ENCODE results near the gene HECTD3. TPM values are rescaled to one million over a fixed set of nuclear protein-coding genes. Genes with fewer than 3 reads are reported as not detected.

The HECTD3 gene
- total RNA-seq, 4 donors from 2014 or later, result 40.4 to 51.6 (median 46.4) TPM

DNA sequence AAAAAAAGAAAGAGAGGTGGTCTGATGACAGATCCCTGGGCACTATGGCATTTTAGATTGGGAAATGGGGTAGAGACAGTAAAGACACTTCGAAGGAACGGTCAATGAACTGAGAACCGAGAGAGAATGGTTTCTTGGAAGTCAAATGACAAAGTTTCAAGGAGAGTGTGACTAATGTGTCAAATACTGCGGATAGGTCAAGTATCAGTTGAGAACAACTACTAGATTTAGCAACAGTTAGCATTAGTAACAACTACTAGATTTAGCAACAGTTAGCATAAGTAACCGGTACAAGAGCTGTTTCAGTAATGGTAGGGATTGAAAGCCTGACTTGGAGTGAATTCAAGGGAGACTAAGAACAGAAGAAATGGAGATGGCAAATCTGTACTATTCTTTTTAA lies 35.9 kb upstream of the HECTD3 start:
- Histone ChIP-seq H3K36me3 (peaks cover 0 to 8% (median 0%) of the 10 kb centered on the region in 3 donors), H3K4me3 (no peak overlapping the region), H3K4me1 (no peaks in the 10 kb centered on the region), H3K27ac (no peak overlapping the region), H3K9me3 (no peaks in the 10 kb centered on the region), H3K27me3 (no peaks in the 10 kb centered on the region)
- TF ChIP-seq POLR2A (IDR thresholded peaks at IDR 0.05) (no peak), EP300 (IDR thresholded peaks at IDR 0.05) (no peak)
- TF ChIP-seq, protein P1, sequence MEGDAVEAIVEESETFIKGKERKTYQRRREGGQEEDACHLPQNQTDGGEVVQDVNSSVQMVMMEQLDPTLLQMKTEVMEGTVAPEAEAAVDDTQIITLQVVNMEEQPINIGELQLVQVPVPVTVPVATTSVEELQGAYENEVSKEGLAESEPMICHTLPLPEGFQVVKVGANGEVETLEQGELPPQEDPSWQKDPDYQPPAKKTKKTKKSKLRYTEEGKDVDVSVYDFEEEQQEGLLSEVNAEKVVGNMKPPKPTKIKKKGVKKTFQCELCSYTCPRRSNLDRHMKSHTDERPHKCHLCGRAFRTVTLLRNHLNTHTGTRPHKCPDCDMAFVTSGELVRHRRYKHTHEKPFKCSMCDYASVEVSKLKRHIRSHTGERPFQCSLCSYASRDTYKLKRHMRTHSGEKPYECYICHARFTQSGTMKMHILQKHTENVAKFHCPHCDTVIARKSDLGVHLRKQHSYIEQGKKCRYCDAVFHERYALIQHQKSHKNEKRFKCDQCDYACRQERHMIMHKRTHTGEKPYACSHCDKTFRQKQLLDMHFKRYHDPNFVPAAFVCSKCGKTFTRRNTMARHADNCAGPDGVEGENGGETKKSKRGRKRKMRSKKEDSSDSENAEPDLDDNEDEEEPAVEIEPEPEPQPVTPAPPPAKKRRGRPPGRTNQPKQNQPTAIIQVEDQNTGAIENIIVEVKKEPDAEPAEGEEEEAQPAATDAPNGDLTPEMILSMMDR (IDR thresholded peaks at IDR 0.05), result no peak
- WGBS, 2 donors, result 90 to 94% methylated on average over 5 of the region's 5 CpGs
- DNase-seq (ENCODE audit: low spot score in 2 of 2), result no peak

GRCh38 chr1:45044916-45045315 lies 33.8 kb upstream of the HECTD3 start:
- TF ChIP-seq POLR2A (IDR thresholded peaks at IDR 0.05) (no peak), EP300 (IDR thresholded peaks at IDR 0.05) (no peak)
- TF ChIP-seq, protein P1 (IDR thresholded peaks at IDR 0.05), result no peak
- no peak for DNase-seq (ENCODE audit: low spot score in 2 of 2)
- Histone ChIP-seq H3K4me1 (no peaks in the 10 kb centered on the region), H3K36me3 (peaks cover 0 to 8% (median 0%) of the 10 kb centered on the region in 3 donors), H3K27me3 (no peaks in the 10 kb centered on the region), H3K9me3 (no peaks in the 10 kb centered on the region), H3K27ac (no peak overlapping the region), H3K4me3 (no peak overlapping the region)
- WGBS, 2 donors, result 79 to 100% methylated on average over 1 of the region's 1 CpG

DNA sequence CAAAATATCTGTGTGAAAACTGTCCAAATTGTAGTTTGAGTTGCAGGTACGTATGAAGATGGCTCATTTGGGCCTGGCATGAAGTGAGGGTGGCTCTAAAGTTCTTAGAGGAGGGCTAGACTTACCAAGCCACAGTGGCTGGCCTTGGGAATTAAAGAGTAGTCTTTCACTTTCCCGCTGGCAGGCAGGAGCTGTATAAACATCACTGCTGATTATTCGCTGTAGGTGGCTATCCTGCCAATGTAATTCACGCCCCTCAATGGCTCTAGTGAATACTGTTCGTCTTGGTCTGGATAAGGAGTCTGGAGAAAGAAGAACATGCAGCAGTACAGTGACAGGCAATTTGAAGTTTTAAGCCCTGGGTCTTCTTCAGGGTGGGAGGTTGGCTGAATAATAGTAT lies 32.0 kb upstream of the HECTD3 start:
- H3K4me3 ChIP-seq, result no peak overlapping the region
- DNase-seq (ENCODE audit: low spot score in 2 of 2), result no peak
- 83 to 89% methylated on average over 5 of the region's 5 CpGs for WGBS, 2 donors
- no peaks in the 10 kb centered on the region for H3K4me1 ChIP-seq
- no peaks in the 10 kb centered on the region for H3K27me3 ChIP-seq
- no peak overlapping the region for H3K27ac ChIP-seq
- no peaks in the 10 kb centered on the region for H3K9me3 ChIP-seq
- TF ChIP-seq, protein P1 (IDR thresholded peaks at IDR 0.05), result no peak
- TF ChIP-seq POLR2A (IDR thresholded peaks at IDR 0.05) (no peak), EP300 (IDR thresholded peaks at IDR 0.05) (no peak)
- peaks cover 0 to 17% (median 0%) of the 10 kb centered on the region in 3 donors for H3K36me3 ChIP-seq

GRCh38 chr1:45040297-45040696 lies 29.2 kb upstream of the HECTD3 start:
- no peaks in the 10 kb centered on the region for H3K9me3 ChIP-seq
- H3K27ac ChIP-seq, result no peak overlapping the region
- 87 to 91% methylated on average over 5 of the region's 5 CpGs for WGBS, 2 donors
- TF ChIP-seq EP300 (IDR thresholded peaks at IDR 0.05), result no peak
- no peak for TF ChIP-seq POLR2A (IDR thresholded peaks at IDR 0.05)
- TF ChIP-seq, protein P1 (IDR thresholded peaks at IDR 0.05), result no peak
- no peaks in the 10 kb centered on the region for H3K27me3 ChIP-seq
- no peaks in the 10 kb centered on the region for H3K4me1 ChIP-seq
- H3K36me3 ChIP-seq, result peaks cover 0 to 27% (median 0%) of the 10 kb centered on the region in 3 donors
- no peak for DNase-seq (ENCODE audit: low spot score in 2 of 2)
- H3K4me3 ChIP-seq, result no peak overlapping the region

GRCh38 chr1:45038661-45039364 lies 27.7 kb upstream of the HECTD3 start:
- H3K27me3 ChIP-seq, result no peaks in the 10 kb centered on the region
- H3K9me3 ChIP-seq, result no peaks in the 10 kb centered on the region
- no peak for DNase-seq (ENCODE audit: low spot score in 2 of 2)
- peaks cover 0 to 40% (median 0%) of the 10 kb centered on the region in 3 donors for H3K36me3 ChIP-seq
- no peak overlapping the region for H3K27ac ChIP-seq
- H3K4me3 ChIP-seq, result no peak overlapping the region
- H3K4me1 ChIP-seq, result no peaks in the 10 kb centered on the region
- TF ChIP-seq, protein P1 (IDR thresholded peaks at IDR 0.05), result no peak
- TF ChIP-seq POLR2A (IDR thresholded peaks at IDR 0.05), result no peak
- TF ChIP-seq EP300 (IDR thresholded peaks at IDR 0.05), result no peak
- 84 to 89% methylated on average over 6 to 7 of the region's 8 CpGs for WGBS, 2 donors

All from tibial nerve (tissue), 4 donors.